GM21619 (cell line): Measurements from ENCODE around the gene LAMB1.
"Not testable (repeated sequence)": the region's sequence is repeated elsewhere in the genome, so short reads cannot be mapped to it uniquely, and the experiment has no call there.

Source experiments
- ATAC-seq: cut with Tn5 transposase; IDR thresholded peaks from one replicate; pipeline ENCODE4 v1.9.1; 2021; ENCODE audit not compliant: unreplicated experiment

The LAMB1 gene

DNA sequence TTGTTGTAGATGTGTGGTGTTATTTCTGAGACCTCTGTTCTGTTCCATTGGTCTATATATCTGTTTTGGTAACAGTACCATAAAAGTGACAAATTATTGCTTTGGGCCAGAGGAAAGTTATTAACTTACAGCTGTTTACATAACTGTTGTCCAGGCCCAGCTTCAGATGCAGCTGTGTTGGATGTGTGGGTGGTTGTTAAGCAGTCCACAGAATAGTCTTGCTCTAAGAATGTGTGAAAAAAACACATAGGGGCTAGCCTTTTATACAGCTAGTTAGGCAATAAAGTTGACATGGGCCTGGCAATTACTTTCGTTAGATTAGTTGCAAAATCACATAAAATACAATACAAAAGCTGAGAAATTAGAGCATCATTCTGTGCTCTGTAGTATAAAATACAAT is 80.1 kb downstream of the LAMB1 start:
- ATAC-seq, result no peak

DNA sequence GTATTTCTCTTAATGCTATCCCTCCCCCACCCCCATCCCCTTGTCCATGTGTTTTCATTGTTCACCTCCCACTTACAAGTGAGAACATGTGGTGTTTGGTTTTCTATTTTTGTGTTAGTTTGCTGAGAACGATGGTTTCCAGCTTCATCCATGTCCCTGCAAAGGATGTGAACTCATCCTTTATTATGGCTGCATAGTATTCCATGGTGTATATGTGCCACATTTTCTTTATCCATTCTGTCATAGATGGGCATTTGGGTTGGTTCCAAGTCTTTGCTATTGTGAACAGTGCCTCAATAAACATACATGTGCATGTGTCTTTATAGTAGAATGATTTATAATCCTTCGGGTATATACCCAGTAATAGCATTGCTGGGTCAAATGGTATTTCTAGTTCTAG is 81.1 kb downstream of the LAMB1 start:
- ATAC-seq, result not testable (repeated sequence)

DNA sequence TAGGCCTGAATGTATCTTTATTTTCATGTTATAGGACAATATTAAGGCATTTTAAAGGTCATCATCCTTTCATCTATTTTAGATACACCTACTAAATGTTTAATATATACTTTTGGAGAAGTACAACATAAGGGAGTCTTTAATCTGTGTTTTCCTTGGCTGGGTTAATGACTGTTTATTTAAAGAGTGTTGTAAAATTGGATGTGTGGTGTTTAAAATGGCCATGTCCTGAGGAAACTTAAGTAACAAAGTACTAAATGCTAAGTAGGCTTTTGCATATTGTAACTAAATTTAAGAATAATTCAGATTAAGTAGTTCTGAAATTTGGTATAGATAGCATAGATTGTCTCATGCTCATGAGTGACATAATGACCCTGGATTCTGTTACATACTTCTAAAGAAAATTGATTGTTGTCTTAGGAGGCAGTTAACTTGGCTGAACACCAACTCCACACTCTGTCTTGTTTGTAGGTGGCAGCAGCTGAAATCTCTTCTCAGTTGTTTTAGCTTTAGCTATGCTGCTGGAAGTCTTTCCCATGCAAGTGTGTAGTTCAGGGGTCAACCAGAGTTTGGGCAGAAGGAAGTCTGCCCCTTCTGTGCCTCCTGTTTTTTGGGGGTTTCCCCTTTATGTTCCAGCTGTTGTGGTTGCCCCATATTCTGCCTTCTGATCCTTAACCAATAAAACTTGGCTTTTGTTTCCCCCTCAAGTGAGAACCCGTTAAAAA is 82.8 kb downstream of the LAMB1 start:
- no peak for ATAC-seq

DNA sequence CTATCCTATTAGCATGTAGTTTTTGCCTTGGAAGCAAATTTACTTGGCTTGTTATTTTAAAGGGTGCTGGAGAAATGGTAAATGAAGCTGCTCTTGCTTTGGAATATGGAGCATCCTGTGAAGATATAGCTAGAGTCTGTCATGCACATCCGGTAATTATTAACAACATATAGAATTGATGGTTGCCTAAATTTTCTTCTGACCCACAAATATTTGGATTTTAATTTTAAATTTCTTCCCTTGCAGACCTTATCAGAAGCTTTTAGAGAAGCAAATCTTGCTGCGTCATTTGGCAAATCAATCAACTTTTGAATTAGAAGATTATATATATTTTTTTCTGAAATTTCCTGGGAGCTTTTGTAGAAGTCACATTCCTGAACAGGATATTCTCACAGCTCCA is 84.0 kb downstream of the LAMB1 start:
- ATAC-seq, result no peak

DNA sequence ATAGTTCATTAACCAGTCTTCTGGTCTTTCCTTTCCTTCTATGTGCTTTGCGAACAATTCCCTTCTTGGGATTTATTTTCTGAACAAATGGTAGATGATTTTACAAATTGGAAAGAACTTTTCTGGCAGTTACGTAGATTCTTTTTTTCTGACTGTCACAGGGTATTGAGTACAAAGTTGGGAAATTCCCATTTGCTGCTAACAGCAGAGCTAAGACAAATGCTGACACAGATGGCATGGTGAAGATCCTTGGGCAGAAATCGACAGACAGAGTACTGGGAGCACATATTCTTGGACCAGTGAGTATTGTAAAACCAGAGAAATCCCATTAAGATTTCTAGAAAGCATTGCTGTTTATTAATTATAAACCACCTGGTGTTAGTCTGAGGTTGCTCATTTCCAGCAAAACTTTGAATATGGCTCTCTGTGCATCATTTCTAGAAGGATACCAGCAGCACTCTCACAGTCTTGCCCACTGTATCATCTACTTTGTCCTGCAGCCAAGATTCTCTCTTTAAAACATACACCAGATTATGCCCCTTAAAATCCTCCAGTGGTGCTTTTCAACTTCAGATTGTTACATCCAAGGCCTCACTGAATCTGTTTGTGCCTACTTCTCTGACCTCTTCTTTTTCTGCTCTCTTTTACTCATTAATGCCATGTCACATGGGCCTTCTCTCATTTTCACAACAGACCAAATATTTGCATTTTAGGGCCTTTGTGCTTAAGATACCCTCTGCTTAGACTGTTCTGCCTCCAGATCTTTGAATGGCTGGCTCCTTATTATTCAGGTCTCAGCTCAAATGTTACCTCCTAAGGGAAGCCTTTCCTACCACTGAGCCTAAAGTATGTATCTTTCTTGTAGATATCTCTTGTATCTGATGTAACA is 85.0 kb downstream of the LAMB1 start:
- peak; percentile 86 for ATAC-seq

DNA sequence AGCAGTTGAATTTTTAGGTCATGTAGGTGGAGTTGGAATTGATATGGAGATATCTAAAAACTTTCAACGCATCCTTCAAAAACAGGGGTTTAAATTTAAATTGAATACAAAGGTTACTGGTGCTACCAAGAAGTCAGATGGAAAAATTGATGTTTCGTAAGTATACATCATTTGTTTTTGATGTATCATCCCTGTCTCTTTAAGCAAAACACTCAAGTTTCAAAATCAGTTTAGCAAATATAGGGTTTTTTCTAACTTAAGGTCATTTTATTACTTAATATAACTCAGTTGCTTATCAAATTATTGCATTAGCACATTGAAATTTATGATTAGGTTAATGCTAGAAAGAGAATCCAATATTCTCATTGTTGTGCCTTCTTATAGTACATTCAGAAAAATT is 87.4 kb downstream of the LAMB1 start:
- no peak for ATAC-seq

DNA sequence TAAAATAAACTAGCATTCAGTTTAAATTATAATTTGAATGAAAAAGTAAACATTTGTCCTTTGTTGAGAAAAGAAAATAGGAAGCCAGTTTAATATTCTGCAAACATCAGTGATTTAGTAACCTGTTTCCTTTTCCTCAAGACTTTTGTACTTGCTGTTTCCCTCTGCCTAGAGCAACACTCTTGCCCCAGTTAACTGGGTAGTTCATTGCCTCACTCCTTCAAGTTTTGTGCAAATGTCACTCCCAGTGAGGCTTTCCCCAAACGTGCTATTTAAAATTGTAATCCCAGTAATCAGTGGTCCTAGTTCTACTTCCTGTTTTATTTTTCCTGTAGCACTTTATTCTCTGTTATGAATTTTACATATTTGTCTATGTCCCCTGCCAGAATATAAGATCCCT is 88.1 kb downstream of the LAMB1 start:
- ATAC-seq, result no peak

DNA sequence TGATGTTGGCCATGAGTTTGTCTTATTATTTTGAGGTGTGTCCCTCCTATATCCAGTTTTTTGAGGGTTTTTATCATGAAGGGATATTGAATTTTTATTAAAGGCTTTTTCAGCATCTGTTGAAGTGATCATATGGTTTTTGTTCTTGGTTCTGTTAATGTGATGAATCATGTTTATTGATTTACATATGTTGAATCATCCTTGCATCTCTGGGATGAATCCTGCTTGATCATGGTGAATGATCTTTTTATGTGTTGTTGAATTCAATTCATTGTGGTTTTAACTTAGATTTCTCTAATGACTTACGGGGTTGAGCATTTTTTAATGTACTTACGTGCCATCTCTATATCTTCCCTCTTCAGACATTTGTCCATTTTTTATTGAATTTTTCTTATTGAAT is 89.1 kb downstream of the LAMB1 start:
- ATAC-seq, result no peak

DNA sequence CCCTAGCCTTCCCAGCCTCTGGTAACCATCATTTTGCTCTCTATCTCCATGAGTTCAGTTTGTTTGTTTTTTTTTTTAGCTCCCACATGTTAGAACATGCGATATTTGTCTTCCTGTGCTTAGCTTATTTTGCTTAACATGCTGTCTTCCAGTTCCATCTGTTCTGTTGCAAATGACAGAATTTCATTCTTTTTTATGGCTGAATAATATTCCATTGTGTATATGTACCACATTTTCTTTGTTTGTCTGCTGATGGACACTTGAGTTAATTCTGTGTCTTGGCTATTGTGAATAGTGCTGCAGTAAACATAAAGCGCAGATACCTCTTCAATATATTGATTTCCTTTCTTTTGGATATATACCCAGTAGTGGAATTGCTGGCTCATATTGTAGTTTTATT is 91.0 kb downstream of the LAMB1 start:
- ATAC-seq, result no peak

DNA sequence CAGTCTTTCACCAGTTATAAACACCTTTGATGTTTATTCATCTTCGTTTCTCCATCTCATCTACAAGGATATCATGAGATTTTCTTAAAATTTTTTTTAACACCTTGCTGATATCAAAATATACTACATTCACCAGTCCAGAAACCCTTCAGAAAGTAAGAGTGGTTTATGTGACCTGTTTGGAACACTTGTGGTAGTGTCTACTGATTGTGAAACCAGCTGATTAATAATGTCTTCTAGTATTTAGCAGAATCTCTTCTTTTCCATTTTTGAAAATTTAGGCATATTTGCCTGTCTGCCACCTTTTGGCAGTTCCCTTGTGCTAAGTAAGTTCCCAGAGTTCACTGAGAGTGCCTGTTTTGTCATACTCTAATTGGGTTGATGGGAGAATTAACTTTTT is 93.5 kb downstream of the LAMB1 start:
- no peak for ATAC-seq

DNA sequence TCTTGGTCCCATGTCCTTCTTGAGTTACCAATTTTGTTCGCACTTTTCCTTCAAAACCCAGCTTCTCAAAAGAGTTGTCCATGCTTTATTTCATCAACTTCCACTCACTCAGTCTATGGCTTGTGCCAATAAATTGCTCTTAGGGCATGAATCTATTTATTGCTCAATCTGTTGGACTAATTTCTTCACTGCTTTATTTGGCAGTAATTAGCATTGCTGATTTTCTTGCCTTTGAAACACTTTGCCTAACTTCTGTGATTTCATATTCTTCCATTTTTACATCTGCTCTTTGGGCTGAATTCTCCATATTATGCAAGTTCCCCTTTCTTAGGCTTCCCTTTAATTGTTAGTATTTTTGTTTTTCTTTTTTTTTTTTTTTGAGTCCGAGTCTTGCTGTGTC is 95.2 kb downstream of the LAMB1 start:
- ATAC-seq, result no peak

DNA sequence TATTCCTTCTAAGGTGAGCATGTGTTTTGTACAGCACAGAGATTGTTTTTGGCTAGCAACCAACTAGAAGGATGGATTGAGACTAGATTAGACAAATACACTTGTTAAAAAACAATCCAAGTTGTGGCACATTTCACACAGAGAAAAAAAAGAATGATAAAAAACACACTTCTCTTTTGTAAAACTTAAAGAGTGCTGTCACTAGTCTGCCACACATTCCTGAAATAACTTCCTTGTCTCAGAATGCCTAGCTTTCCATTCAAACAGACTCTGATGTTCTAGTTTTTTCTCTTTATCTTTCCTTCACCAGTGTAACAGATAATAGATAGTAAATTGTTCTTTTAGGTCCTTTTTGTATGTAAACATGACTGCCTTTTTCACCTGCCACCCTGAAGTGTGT is 100.6 kb downstream of the LAMB1 start:
- ATAC-seq, result no peak

DNA sequence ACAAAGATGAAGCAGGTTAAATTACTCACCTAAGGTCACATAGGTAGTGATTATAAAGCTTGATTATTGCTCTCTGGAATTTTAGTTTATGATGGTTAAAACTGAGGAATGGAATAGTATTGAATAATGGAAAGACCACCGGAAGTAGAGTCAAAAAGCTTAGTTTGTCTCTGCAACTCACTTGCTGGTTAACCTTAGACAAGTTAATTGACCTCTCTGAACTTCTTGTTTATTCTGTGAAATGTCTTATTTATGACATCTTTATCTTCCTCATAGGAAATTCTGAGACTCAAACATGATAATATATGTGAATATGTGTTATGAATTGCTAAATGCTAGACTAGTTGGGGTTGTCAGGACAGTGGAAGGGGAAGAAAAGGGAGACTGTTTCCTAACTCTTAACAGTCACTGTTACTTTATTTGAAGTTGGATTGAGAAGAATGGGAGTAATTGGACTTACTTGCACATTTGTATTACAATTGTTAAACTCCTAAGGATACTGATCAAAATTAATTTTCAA is 102.4 kb downstream of the LAMB1 start:
- ATAC-seq, result no peak

DNA sequence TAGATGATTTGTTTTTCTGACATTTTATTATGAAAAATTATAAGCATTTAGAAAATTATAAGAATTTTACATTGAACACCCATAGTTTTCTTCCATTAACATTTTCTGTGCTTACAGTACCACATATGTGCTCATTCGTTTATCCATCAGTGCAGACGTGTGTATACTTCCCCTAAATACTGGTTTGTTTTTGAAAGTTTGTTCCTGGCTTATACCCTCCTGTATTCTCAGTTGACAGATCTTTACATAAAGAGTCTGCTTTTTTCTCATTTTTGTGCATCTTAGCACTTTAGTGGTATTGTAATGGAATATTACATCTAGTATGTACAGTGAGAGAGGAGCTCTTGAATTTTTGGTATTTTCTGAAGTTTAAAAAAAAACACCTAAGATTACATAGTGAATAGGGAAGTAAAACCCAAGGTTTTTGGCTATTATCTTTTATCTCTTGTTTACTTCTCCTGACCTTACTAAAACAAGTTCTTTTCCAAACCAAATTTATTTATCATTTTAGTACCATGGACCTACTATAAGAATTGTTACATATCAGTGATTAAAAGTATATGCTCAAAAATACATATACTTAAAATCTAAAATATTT is 103.9 kb downstream of the LAMB1 start:
- ATAC-seq, result no peak

DNA sequence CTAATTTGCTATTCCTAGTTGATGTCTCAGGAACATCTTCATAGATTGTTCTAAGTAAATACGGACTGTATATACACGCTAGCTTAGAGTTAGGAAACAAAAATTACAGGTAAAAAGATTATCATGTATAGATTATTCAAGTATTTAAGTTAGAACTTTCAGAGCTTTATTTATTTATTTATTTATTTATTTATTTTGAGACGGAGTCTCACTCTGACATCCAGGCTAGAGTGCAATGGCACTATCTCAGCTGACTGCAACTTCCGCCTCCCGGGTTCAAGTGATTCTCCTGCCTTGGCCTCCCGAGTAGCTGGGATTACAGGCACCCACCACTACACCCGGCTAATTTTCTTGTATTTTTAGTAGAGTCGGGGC is 110.6 kb downstream of the LAMB1 start:
- not testable (repeated sequence) for ATAC-seq

DNA sequence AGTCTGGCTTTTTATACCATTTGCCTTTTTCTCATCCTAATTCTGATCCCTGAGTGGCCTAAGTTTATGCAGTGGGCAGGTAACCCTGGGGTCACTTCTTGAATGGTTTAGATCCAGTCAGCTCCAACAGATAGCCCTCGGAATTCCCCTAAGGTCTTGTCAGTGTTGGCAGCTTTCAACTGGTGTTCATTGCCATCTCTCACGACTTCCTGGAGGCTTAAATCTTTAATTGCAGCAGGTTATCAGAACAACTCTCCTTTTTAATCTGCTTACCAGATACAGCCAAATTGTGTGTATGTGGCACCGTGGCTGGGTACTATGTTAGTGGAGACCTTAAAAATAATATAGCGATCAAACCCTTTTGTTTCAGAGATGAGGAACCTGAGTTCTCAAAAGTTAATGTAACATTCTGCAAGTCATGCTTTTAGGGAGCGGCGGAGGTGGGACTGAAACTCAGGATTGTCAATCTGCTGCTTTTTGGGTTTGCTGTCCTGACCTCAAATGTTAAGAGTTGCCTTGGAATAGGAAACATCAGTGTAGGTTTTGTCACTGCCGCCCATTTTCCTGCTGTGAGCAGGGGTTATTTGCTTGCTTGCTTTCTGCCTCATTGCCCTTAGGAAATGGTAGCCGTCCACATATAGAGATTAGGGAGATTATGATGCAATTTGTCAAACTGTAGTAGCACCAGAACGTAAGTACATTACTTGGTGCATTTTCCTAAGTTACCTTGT is 111.2 kb downstream of the LAMB1 start:
- ATAC-seq, result peak; percentile 14

DNA sequence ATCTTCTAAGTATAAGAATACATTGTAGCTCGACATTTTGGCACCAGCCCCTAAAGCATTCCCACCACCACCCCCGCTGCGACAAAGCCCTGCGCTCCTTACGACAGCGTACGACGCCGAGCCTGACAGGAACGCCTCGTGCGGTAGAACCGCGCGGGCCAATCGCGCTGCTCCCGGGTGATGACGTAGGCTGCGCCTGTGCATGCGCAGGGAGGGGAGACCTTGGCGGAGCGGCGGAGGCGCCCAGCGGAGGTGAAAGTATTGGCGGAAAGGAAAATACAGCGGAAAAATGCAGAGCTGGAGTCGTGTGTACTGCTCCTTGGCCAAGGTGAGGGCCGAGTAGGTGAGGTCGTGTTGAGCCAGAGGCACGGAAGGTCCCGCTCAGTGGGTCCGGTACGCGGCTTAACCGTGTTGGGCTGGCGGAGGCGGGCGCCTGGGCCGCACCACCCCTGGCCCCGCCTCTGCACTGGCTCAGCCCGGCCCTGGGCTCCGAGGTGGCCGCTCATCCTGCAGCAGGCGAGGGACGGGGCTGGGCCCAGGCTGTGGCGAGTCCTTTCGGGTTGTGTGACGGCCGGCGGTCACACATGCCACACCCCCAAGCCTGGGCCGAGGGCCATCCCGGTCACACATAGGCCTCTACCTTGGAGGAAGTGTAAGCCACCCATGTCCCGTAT is 111.9 kb downstream of the LAMB1 start, which contains the start of gene DLD:
Gene DLD (plus strand): TSS at position 222 of the 674 bp plus-strand sequence. CDS start 68 bp downstream, at position 290.
- ATAC-seq, result peak; percentile 98

DNA sequence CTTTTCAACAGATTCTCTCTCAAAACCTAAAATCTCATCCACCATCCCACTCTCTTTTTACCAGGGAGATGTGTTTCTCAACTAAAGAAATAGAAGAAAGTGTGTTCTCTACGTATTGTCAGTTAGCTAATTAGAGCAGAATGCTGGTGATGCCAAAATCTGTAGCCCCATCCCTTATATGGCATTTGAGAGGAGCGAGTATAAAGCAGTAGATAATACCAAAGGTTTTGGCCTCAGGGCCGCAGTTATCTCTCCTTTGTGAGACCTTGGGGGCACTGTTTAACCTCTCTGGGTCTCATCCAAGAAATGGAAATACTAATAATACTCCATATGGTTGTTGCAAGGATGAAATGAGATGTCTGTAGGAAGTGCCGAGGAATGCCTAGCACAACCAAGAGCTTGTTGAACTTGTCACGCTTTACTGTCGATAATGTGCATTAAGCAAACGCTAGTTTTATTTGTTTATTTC is 112.4 kb downstream of the LAMB1 start:
- ATAC-seq, result peak; percentile 3

DNA sequence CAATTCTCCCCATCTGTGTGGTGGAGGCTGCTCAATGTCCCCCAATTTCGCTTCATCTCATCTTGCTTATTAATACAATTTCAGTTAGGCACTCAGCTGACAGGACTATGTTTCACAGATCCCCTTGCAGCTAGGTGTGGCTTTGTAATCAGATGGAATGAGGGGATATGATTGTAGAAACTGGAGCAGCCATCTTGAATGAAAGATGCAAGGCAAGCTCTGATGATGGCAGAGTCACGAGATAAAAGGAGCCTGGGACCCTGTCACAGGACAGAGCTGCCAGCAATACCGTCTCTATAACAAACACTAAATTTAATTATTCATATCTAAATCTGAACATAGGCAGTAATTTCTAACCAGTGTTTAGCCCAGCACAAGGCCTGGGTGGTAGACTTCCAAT is 113.0 kb downstream of the LAMB1 start:
- no peak for ATAC-seq

DNA sequence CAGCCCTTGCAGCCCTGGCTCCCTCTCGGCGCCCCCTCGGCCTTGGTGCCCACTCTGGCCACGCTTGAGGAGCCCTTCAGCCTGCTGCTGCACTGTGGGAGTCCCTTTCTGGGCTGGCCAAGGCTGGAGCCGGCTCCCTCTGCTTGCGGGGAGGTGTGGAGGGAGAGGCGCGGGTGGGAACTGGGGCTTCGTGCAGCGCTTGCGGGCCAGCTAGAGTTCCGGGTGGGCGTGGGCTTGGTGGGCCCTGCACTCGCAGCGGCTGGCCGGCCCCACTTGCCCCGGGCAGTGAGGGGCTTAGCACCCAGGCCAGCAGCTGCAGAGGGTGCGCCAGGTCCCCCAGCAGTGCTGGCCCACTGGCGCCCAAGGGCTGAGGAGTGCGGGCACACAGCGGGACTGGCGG is 115.1 kb downstream of the LAMB1 start:
- ATAC-seq, result not testable (repeated sequence)
